ENCODE measurements around the gene GPR63.

The GPR63 gene

DNA sequence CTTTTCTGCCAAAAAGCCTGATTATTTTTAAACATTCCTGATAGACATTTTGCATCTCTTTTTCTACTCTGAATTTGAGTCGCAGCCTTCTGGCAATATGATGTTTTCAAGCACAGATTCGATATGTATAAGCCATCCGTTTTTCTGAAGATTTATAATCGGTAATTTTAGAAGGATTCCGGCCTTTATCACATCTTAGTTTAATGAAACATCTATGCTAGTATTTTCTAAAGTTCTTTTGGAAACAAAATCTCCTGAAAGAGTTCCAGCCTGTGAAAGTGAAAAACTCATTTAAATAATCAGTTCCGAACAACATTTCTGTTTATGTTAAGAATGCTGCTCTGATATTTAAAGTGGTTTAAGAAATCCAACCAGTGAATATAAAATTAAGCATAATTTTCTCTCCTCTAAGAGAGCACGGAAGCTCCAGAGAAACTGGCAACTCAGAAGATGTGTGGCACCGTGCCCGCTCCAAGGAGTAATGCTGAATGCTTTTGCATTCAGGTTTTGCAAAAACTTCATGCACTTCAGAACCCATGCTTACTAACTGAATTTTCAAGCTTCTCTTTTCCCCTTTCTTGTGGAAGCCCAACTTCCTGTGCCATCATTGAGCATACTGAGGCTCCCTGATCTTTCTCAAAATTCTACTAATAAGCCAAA, 39.7 kb upstream of the GPR63 start:
- DNase-seq (ENCODE audit: low read depth in 1 of 2, low spot score in 1 of 2): no peak
- Histone ChIP-seq H3K27ac (replicated peaks) (no peak overlapping the region), H3K27me3 (ENCODE audit: insufficient read depth, poor library complexity, severe bottlenecking) (no peaks in the 10 kb centered on the region), H3K4me3 (replicated peaks; ENCODE audit: insufficient read depth, low read length) (no peak overlapping the region)
- TF ChIP-seq, protein P1, sequence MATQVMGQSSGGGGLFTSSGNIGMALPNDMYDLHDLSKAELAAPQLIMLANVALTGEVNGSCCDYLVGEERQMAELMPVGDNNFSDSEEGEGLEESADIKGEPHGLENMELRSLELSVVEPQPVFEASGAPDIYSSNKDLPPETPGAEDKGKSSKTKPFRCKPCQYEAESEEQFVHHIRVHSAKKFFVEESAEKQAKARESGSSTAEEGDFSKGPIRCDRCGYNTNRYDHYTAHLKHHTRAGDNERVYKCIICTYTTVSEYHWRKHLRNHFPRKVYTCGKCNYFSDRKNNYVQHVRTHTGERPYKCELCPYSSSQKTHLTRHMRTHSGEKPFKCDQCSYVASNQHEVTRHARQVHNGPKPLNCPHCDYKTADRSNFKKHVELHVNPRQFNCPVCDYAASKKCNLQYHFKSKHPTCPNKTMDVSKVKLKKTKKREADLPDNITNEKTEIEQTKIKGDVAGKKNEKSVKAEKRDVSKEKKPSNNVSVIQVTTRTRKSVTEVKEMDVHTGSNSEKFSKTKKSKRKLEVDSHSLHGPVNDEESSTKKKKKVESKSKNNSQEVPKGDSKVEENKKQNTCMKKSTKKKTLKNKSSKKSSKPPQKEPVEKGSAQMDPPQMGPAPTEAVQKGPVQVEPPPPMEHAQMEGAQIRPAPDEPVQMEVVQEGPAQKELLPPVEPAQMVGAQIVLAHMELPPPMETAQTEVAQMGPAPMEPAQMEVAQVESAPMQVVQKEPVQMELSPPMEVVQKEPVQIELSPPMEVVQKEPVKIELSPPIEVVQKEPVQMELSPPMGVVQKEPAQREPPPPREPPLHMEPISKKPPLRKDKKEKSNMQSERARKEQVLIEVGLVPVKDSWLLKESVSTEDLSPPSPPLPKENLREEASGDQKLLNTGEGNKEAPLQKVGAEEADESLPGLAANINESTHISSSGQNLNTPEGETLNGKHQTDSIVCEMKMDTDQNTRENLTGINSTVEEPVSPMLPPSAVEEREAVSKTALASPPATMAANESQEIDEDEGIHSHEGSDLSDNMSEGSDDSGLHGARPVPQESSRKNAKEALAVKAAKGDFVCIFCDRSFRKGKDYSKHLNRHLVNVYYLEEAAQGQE (IDR thresholded peaks at IDR 0.05; ENCODE audit: insufficient replicate concordance, low read depth): no peak
- TF ChIP-seq, protein P2, sequence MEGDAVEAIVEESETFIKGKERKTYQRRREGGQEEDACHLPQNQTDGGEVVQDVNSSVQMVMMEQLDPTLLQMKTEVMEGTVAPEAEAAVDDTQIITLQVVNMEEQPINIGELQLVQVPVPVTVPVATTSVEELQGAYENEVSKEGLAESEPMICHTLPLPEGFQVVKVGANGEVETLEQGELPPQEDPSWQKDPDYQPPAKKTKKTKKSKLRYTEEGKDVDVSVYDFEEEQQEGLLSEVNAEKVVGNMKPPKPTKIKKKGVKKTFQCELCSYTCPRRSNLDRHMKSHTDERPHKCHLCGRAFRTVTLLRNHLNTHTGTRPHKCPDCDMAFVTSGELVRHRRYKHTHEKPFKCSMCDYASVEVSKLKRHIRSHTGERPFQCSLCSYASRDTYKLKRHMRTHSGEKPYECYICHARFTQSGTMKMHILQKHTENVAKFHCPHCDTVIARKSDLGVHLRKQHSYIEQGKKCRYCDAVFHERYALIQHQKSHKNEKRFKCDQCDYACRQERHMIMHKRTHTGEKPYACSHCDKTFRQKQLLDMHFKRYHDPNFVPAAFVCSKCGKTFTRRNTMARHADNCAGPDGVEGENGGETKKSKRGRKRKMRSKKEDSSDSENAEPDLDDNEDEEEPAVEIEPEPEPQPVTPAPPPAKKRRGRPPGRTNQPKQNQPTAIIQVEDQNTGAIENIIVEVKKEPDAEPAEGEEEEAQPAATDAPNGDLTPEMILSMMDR (IDR thresholded peaks at IDR 0.05; ENCODE audit: insufficient read depth, low read length): no peak
- TF ChIP-seq SPI1 (IDR thresholded peaks at IDR 0.05; ENCODE audit: borderline replicate concordance, low read depth) (no peak), POLR2AphosphoS5 (IDR thresholded peaks at IDR 0.05; ENCODE audit: low read depth) (no peak), GABPA (IDR thresholded peaks at IDR 0.05; ENCODE audit: low read depth) (no peak)

DNA sequence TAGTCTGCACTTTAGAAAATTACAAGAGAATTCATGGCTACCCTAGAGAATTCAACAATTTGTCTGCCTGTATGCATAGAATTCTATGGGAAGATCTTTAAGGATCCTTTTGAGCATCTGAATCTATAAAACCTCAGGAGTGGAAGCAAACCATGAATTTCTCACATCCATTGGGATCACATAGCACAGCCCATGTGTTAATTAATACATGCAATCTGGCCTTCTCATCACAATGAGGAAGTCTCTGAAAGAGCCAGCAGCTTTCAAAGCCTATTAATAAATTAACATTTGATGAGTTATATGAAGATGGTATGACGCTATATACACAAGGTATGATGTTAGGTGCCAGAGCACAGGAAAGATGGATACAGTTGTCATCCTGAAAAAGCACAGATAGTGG, 35.7 kb upstream of the GPR63 start:
- H3K27ac ChIP-seq (replicated peaks): no peak overlapping the region
- no peak for DNase-seq (ENCODE audit: low read depth in 1 of 2, low spot score in 1 of 2)
- TF ChIP-seq, protein P1 (IDR thresholded peaks at IDR 0.05; ENCODE audit: insufficient replicate concordance, low read depth): no peak
- TF ChIP-seq, protein P2 (IDR thresholded peaks at IDR 0.05; ENCODE audit: insufficient read depth, low read length): no peak
- no peak for TF ChIP-seq GABPA (IDR thresholded peaks at IDR 0.05; ENCODE audit: low read depth)
- no peak for TF ChIP-seq POLR2AphosphoS5 (IDR thresholded peaks at IDR 0.05; ENCODE audit: low read depth)
- TF ChIP-seq SPI1 (IDR thresholded peaks at IDR 0.05; ENCODE audit: borderline replicate concordance, low read depth): no peak
- no peaks in the 10 kb centered on the region for H3K27me3 ChIP-seq (ENCODE audit: insufficient read depth, poor library complexity, severe bottlenecking)
- no peak overlapping the region for H3K4me3 ChIP-seq (replicated peaks; ENCODE audit: insufficient read depth, low read length)

DNA sequence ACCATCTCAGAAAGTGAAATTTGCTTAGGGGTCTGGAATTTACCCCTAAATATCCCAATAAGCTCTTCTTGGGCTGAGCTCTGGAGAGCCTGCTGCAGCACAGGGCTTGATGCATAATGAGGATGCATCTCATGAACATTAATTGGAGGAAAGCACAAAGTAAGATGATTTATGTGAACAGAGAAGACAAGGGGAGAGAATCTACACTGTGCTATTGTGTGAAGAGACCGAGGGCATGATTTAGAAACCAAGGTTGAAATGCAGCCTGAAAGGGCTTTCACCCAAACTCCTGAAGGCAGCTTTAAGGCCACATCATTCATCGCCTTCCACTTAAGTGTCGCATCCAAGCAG, 27.8 kb upstream of the GPR63 start:
- Histone ChIP-seq H3K4me3 (replicated peaks; ENCODE audit: insufficient read depth, low read length) (no peak overlapping the region), H3K27me3 (ENCODE audit: insufficient read depth, poor library complexity, severe bottlenecking) (no peaks in the 10 kb centered on the region), H3K27ac (replicated peaks) (no peak overlapping the region)
- no peak for DNase-seq (ENCODE audit: low read depth in 1 of 2, low spot score in 1 of 2)
- no peak for TF ChIP-seq POLR2AphosphoS5 (IDR thresholded peaks at IDR 0.05; ENCODE audit: low read depth)
- no peak for TF ChIP-seq SPI1 (IDR thresholded peaks at IDR 0.05; ENCODE audit: borderline replicate concordance, low read depth)
- TF ChIP-seq, protein P2 (IDR thresholded peaks at IDR 0.05; ENCODE audit: insufficient read depth, low read length): no peak

Measured in HL-60 (cell line).